COLO829 (cell line): ENCODE results near the gene XRN2.
"Not testable (repeated sequence)": the region's sequence is repeated elsewhere in the genome, so short reads cannot be mapped to it uniquely, and the experiment has no call there.

Experiments used
- DNase-seq: peaks from one replicate; pipeline ENCODE4 v3.0.0; 2012; ENCODE audit warnings: low spot score

XRN2 gene

DNA sequence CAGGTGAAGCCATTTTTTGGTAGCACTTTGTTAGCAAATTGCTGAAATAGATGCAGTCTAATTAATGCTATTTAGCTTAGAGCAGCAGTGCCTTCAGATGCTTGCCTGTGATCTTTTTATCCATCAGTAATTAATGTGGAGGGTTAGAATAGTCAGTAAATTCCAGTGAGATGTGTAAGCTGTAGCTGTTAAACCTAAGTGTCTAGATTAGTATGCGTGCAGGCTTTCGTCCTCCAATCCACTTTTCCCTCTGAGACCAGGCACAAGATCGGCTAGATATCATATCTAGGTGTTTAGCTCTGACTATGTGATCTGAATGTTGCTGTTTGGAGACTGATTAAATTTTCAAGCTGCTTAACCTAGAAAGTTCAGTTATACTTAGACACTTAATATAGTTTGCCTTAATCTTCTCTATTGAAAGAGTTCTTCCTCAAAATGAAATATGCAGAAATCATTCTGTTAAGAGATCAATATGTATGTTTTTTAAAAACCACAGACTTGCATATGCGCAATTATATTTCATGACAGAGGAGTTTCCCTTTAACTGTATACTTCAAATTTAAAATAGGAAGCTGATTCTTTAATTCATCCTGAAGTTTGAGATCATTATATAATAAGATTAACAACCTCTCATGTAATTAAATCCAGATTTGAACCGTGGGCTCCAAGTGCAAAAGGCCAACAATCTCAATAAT lies 41.2 kb downstream of the XRN2 start:
- no peak for DNase-seq

DNA sequence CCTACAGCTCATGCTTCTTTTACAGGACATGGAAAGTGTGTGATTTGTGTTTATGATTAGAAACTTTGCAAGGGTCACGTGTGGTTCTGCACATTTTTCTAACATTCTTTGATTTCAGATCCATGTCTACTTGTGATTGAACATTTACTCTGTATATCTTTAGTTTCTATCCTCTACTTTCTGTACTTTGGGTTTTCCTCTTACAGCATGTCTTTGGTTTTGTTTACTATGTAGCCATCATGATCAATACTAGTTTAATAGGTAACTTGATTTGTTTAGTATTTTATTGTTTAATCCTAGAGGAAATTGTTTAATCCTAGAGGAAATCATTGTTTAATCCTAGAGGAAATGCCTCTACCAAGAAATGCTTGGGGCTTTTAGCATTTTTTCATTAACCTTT lies 41.8 kb downstream of the XRN2 start:
- no peak for DNase-seq

DNA sequence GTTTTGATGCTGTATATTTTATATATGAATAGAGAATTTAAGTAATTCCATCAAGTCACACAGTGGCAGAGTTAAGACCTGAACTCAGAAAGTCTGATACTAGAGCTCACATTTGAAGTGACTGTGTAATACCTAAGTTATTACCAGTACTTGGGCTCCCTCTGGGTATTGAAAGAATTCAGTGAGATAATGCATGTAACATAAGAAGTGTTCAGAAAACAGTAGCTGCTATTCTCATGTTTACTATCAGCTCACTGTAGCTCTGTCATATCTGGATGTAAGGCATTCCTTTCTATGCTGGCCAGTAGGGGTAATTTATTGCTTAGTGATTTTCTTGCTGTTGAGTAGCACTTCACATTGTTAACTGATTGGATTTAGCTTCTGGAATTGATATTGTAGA lies 49.6 kb downstream of the XRN2 start:
- peak; percentile 50 for DNase-seq

DNA sequence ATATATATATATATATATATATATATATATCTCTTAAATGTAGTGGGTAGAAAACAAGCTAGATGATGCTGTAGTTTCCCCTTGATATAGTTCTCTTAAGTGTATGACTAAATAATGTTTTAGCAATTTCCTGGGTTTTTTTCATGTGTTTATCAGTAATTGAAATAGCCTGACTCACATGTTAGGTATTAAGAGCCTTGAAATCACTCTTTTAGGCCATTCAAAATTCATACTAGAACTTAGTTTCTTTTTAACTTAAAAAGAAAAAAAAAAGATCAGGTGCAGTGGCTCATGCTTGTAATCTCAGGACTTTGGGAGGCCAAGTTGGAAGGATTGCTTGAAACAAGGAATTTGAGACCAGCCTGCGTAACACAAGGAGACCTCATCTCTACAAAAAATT lies 50.1 kb downstream of the XRN2 start:
- no peak for DNase-seq

DNA sequence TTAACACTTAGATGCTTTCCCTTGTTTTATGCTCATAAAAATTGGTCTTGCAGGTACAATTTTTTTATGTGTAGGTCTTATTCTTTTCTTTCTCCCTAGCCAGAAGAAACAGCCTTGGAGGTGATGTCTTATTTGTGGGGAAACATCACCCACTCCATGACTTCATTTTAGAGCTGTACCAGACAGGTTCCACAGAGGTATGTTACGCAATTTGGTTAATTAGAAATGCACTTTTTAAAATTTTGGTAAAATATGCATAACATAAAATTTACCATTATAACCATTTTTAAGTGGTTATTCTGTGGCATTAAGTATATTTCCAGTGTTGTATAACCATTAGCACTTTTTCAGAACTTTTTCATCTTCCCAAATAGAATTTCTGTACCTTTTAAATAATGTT lies 52.9 kb downstream of the XRN2 start:
- no peak for DNase-seq

DNA sequence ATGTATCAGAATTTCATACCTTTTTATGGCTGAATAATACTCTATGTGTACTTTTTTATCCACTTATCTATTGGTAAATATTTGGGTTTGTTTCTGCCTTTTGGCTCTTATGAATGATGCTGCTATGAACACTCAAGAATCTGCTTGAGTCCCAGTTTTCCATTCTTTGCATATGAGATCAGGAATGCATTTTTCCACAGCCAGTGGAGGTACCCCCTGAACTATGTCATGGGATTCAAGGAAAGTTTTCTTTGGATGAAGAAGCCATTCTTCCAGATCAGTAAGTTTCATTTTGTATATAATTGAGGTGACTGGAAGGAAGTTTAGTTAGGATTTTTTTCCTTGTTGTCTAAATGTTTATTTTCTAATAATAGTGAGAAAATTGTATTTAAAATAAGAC lies 53.3 kb downstream of the XRN2 start:
- no peak for DNase-seq

DNA sequence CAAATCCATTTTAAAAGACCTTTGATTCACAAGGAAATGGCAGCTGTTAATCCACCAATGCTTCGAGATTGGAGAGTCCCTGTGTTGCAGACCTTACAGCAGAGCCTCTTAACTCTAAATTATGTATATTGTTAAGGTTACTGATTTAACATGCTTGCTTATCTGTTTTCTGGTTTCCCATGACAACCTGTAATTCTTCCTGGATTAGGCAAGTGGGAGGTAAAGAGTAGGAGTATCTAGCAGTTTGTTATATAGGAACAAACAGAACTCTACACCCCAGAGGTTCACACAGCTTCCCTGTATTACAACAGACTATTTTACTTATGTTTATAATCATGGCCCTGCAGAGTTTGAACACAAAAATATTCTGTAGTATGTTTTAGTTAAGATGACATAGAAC lies 54.7 kb downstream of the XRN2 start:
- no peak for DNase-seq

DNA sequence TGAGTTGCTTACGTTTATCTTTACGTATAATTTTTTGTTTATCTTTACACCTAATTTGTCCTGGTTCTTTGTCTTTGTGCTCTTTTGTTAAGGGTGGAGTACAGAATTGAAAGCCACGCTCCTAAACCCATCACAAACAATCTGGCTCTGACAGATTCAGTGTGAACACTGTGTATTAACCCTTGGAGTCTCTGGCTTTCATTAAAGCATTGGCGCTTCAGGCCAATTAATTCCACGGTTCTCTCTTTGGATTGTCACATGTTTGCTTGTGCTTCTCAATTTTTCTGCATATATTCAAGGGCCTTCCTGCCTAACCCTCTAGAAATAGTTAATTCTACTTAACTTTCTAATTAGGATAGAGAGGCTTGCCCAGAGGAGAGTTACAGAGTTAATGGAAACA lies 55.6 kb downstream of the XRN2 start:
- no peak for DNase-seq

DNA sequence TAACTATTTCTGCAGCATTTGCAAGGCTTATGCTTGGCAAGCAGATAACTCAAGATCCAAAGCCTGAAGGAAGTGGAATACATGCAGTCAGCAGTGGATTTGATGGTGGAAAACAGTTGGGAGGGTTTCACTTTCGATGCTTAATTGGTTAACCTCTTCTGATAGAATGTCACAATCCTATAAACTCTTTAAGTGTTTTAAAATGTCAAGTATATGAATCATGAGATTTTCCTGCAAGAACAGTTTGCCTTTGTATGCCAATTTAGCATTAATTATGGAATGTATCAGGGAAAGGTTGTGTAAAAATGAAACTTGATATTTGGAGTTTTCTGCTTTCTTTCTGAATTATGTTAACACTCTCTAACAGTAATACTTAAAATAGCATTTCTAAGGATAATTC lies 57.6 kb downstream of the XRN2 start:
- peak; percentile 36 for DNase-seq

DNA sequence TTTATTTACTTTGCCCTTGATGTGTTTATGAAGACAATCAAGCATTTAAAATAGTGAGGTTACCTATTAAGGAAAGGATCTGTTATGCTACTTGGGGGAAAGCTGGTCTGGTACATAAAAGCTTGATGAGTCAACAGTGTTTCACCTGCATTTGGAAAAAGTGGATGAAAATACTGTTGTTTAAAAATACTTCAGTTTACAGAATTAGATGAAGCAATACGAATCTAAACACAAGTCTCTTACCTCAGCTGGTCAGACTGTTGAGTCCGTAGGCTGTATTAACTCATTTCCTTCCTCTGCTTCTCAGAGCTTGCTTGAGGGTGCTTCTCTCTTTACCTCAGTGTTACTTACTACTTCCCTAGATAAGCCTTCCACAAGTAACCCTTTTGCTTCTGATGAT lies 58.1 kb downstream of the XRN2 start:
- DNase-seq = no peak

DNA sequence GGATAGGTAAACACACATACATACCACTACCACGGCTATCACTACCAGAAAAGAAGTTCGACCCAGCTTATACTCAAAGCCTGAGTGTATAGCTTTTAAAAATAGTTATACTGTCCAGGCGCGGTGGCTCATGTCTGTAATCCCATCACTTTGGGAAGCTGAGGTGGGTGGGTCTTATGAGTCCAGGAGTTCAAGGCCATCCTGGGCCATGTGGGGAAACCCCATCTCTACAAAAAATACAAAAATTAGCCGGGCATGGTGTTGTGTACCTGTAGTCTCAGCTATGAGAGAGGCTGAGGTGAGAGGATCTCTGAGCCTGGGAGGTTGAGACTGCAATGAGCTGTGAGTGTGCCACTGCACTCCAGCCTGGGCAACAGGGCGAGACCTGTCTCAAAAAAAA lies 61.3 kb downstream of the XRN2 start:
- no peak for DNase-seq

DNA sequence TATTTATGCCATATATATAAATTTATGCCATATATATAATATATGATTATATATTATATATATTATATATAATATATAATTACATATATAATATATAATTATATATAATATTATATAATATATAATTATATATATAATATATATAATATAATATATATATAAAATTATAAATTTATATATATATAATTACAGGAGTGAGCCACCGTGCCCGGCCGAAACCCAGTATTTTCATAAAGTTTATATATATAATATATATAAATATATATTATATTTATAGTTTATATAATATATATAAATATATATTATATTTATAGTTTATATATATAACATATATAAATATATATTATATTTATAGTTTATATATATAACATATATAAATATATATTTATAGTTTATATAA lies 62.6 kb downstream of the XRN2 start:
- DNase-seq = no peak

DNA sequence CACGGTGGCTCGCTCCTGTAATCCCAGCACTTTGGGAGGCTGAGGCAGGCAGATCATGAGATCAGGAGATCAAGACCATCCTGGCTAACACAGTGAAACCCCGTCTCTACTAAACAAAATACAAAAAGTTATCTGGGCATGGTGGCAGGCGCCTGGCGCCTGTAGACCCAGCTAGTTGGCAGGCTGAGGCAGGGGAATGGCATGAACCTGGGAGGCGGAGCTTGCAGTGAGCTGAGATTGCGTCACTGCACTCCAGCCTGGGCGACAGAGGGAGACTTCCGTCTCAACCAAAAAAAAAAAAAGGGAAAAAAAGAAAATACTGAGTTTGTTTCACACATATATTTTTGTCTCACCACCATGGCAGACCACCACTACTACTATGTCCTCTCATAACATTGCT lies 63.1 kb downstream of the XRN2 start:
- DNase-seq = not testable (repeated sequence)

DNA sequence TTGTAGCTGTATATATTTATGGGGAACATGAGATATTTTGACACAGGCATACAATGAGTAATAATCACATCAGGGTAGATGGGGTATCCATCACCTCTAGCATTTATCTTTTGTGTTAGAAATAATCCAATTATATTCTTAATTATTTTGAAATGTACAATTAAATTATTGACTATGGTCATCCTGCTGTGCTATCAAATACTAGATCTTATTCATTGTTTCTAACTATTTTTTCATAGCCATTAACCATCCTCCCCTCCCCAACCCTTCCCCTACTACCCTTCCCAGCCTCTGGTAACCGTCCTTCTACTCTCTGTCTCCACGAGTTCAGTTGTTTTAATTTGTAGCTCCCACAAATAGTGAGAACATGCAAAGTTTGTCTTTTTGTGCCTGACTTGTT lies 65.7 kb downstream of the XRN2 start:
- no peak for DNase-seq

DNA sequence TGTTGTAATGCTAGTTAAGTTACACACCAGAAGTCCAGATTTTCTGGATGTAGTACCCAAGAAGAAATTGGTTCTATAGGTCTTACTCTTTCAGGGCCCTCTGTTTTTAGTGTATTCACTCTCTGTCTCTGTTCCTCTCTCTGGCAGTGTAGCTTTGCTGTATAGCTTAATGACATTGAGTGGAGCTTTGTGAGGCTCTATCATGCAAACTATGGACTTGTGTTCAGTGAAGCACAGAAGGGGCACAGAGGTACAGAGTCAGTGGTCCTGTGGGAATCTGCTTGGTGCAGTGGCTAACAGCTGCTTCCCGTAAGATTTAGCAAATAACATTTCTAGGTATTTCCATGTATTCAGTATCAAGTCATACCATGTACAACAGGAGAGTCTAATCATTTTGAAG lies 68.1 kb downstream of the XRN2 start:
- no peak for DNase-seq

DNA sequence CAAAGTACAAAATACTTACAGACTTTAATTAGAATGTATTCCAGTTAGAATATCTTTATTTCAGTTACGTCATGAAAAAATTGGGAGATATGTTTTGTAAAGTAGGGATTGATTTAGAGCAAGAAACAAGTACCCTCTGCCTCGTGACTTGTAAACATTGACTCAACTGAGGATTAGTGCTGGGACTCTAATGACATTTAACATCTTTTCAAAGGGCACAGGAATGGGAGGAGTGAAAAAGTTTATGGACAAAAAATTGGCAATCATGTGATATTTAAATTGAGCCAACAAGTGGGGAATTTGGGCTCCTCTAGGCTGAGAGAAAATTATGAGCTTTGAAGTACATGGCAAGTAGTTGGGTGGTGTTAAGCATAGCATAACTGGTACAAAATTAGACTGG lies 68.9 kb downstream of the XRN2 start:
- no peak for DNase-seq

DNA sequence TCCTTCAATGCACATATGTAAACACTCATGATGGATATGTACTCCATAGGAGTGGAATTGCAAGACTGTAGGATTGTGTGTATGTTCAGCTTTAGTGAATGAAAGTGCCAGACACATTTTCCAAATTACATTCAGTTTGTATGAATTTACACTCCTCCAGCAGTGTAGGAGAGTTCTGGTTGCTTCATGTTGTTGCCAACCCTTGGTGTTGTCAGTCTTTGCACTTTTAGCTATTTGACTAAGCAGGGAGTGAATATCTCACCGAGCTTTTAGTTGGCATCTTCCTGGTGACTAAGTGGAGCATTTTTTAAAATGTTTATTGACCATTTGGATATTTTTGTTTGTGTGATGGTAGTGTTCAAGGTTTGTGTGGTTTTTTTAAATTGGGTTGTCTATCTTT lies 70.3 kb downstream of the XRN2 start:
- no peak for DNase-seq

DNA sequence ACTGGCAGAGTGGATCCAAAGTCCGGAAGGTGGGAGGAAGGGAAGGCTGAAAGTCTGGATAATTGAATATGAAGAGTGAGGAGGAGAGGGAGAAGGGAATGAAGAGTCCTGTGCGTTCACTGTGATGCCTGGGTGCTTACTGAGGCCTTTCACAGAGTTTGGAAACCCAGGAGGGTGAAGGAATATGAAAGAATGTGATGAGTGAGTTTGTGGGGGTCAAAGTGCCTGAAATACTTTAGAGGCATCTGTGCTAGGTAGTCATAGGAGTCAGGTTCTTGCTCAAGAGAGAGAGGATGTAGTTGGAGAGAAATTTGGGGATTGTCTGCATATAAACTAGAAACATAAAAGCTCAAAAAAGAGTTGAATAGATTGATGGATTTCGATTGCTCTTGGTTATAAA lies 73.5 kb downstream of the XRN2 start:
- DNase-seq = no peak

DNA sequence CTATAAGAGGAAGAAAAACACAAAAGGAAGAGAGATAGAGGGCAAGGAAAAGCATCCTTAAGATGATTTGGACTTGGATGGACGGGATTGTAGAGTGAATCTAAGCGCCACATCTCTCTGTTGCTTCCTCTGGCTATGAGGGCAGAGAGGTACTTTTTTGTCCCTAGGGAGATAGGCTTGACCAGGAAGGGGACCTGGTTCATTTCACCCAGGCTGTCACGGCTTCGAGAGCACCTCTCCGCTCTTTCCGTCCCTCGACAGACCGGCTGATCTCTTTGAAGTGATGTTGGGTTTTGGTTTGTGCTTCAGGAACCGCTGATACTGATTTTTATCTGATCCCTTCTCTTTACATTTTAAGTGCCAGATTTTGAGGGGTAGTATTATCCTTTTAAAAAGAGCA lies 74.6 kb downstream of the XRN2 start:
- no peak for DNase-seq

DNA sequence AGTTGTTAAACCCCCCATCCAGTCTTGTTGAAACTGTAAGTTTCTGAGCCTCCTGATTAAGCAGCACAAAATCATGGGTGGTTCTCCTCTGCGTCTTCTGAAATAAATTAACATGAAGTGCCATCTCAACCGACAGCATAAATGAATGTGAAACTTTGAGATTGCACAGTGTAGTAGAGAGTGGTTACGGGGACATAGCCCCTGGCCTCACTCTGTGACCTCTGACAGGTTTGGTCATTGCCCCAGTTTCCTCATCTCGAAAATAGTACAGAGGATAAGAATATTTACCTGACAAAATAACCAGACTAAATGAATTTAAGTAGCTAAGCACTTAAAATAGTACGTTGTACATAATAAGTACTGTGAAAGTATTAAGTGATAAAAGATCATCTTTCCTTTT lies 75.1 kb downstream of the XRN2 start:
- DNase-seq = no peak

DNA sequence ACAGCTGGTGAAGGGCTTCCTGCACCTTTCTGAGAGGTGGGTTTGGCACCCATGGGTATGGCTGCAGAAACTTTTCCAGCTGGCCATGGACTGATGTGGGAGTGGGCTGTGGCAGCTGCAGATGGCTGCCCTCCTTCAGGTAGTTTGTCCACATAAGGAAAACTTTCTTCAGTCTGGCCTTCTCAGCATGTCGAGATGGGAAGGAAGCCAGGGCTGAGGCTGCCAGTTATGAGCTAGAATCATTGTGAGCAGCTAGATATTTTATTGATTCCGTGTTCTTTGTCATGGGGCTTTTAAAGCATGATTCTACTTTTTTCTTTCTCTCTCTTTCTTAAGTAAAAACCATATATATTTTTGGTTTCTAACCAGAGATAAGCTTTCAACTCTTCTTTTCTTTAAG lies 77.6 kb downstream of the XRN2 start:
- no peak for DNase-seq

DNA sequence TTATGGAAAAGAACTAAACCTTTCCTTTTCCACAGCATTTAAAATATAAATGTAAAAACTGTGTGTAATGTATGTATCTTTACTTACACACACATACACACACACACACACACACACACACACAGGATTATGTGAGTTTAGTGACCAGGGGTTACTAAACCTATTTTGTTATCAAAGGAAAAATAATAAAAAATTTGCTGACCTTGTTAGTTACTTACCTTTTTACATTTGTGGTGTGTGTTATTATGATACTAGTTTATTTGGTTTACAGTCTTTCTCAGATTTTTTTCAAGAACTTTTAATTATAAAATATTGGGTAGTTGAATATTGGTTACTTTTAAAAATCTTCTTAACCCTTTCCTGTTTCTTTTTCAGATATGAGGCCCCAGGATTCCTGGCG lies 78.5 kb downstream of the XRN2 start:
- DNase-seq = no peak

DNA sequence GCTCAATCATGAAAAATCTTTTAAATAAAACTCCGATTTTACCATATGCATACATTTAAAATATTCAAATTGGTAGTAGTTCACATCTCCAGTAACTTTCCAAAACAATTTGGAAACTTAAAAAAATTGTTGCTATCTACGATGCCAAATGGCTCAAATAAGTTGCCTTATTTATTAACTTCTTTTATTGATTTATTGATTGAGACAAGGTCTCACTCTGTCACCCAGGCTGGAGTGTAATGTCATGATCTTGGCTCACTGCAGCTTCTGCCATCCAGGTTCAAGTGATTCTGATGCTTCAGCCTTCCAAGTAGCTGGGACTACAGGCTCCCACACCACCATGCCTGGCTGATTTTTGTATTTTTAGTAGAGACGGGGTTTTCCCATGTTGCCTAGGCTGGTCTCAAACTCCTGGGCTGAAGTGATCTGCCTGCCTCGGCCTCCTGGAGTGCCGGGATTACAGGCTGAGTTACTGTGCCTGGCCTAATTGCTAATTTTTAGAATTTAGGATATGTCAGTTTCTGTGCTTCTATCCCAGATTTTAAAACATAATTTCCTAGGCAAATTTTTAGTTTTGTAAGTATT lies 81.3 kb downstream of the XRN2 start:
- DNase-seq = no peak

DNA sequence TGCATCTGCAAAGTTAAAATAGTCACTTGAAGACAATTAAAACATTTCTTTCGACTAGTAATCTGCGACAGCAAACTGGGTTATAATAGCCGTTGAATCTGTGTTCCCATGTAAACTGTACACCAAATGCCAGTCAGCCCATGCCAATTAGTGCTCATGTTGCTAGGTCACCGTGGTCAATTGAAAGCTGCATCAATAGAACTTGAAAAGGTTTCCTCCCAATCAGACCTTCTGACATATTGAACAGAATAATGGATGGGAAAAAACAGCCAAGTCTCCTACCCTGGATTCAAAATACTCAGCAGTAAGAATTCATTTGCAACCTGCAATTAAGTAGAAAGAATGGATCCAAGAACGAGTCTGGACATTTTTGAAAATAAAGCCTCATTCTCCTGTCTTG lies 83.0 kb downstream of the XRN2 start:
- no peak for DNase-seq

DNA sequence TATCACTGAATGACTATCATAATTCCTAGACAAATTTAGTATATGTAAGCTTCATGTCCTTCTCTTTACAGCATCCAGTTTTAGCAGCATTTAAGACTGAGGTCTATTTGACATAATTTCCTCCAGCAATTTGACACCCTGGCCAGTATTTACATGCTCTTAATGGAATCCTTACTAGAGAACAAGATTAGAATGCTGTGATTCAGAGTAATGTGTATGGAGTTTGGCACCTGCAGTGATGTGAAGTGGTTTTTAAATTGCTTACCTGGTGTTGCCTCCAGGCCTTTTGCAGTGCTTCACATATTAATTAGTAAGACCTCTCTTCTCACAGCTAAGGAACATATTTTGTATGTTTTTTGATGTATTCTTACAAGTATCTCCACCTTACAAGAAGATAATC lies 84.4 kb downstream of the XRN2 start:
- DNase-seq = no peak
